Memory B cell (primary cell): ENCODE measurements around the gene RERE.
A peak's percentile ranks its signal among the peaks of the same experiment; 100 is the strongest.

Experiments used
- ATAC-seq: fragments of 150-1000 bp; cut with Tn5 transposase; 2 replicates; pipeline ENCODE4 v1.10.0; 2021; ENCODE audit warnings: low read depth, mild to moderate bottlenecking, moderate library complexity
- DNase-seq, 2 donors: peaks; one replicate each; pipeline ENCODE4 v3.0.0; 2022; ENCODE audit warnings: low spot score in 2 of 2
- H3K27ac Mint-ChIP-seq: one replicate; pipeline ENCODE4 v1.8.0; 2022; ENCODE audit warnings: mild to moderate bottlenecking, moderate library complexity, mixed read lengths
- H3K27me3 Mint-ChIP-seq: one replicate; pipeline ENCODE4 v1.8.0; 2022; ENCODE audit warnings: mixed read lengths
- H3K36me3 Mint-ChIP-seq: one replicate; pipeline ENCODE4 v1.8.0; 2022; ENCODE audit warnings: mild to moderate bottlenecking, mixed read lengths
- H3K4me1 Mint-ChIP-seq: one replicate; pipeline ENCODE4 v1.8.0; 2022; ENCODE audit warnings: mixed read lengths
- H3K4me3 Mint-ChIP-seq: one replicate; pipeline ENCODE4 v1.8.0; 2022; ENCODE audit warnings: mild to moderate bottlenecking, moderate library complexity, mixed read lengths
- H3K9me3 Mint-ChIP-seq: one replicate; pipeline ENCODE4 v1.8.0; 2022; ENCODE audit warnings: mixed read lengths

RERE gene

GRCh38 chr1:8718850-8719361 lies 98.5 kb downstream of the RERE start:
- H3K9me3 Mint-ChIP-seq = peaks cover 2% of the 10 kb centered on the region
- H3K4me3 Mint-ChIP-seq = no peak overlapping the region
- no peak for DNase-seq
- H3K36me3 Mint-ChIP-seq = peaks cover 5% of the 10 kb centered on the region
- peaks cover 27% of the 10 kb centered on the region for H3K4me1 Mint-ChIP-seq
- H3K27ac Mint-ChIP-seq = peak overlapping the region; percentile 31
- H3K27me3 Mint-ChIP-seq = no peaks in the 10 kb centered on the region
- no peak for ATAC-seq

GRCh38 chr1:8717148-8717547 lies 100.3 kb downstream of the RERE start:
- Mint-ChIP-seq H3K4me3 (no peak overlapping the region), H3K4me1 (peaks cover 23% of the 10 kb centered on the region)
- ATAC-seq = no peak

GRCh38 chr1:8716238-8716637 lies 101.2 kb downstream of the RERE start:
- Mint-ChIP-seq H3K27me3 (no peaks in the 10 kb centered on the region), H3K4me1 (peaks cover 21% of the 10 kb centered on the region), H3K36me3 (peaks cover 5% of the 10 kb centered on the region), H3K27ac (no peak overlapping the region), H3K4me3 (no peak overlapping the region), H3K9me3 (peaks cover 2% of the 10 kb centered on the region)
- ATAC-seq (no peak), DNase-seq (no peak)

More at GRCh38 chr1:8717148-8717547, 100.3 kb downstream of the RERE start:
- H3K27ac Mint-ChIP-seq = no peak overlapping the region
- H3K36me3 Mint-ChIP-seq = peaks cover 5% of the 10 kb centered on the region
- no peaks in the 10 kb centered on the region for H3K27me3 Mint-ChIP-seq
- peaks cover 2% of the 10 kb centered on the region for H3K9me3 Mint-ChIP-seq
- no peak for DNase-seq

GRCh38 chr1:8714173-8714572 lies 103.3 kb downstream of the RERE start:
- peak overlapping the region; percentile 49 for H3K4me3 Mint-ChIP-seq
- no peak for DNase-seq
- ATAC-seq = no peak
- H3K36me3 Mint-ChIP-seq = peaks cover 5% of the 10 kb centered on the region
- peaks cover 24% of the 10 kb centered on the region for H3K4me1 Mint-ChIP-seq
- peaks cover 2% of the 10 kb centered on the region for H3K9me3 Mint-ChIP-seq
- peak overlapping the region; percentile 76 for H3K27ac Mint-ChIP-seq
- no peaks in the 10 kb centered on the region for H3K27me3 Mint-ChIP-seq

- Mint-ChIP-seq H3K27me3 (no peaks in the 10 kb centered on the region), H3K27ac (peak overlapping the region; percentile 91), H3K4me3 (peak overlapping the region; percentile 62), H3K36me3 (peaks cover 7% of the 10 kb centered on the region), H3K4me1 (peaks cover 25% of the 10 kb centered on the region), H3K9me3 (peaks cover 4% of the 10 kb centered on the region)
- no peak for DNase-seq
- peak; percentile 94 for ATAC-seq
Observed at GRCh38 chr1:8712413-8713231, 104.8 kb downstream of the RERE start.

- H3K27me3 Mint-ChIP-seq = no peaks in the 10 kb centered on the region
- DNase-seq (no peak), ATAC-seq (no peak)
- peaks cover 7% of the 10 kb centered on the region for H3K36me3 Mint-ChIP-seq
- peaks cover 4% of the 10 kb centered on the region for H3K9me3 Mint-ChIP-seq
- peak overlapping the region; percentile 62 for H3K4me3 Mint-ChIP-seq
- peak overlapping the region; percentile 91 for H3K27ac Mint-ChIP-seq
- peaks cover 29% of the 10 kb centered on the region for H3K4me1 Mint-ChIP-seq
Observed at GRCh38 chr1:8711873-8712412, 105.5 kb downstream of the RERE start.

- no peak overlapping the region for H3K4me3 Mint-ChIP-seq
- H3K36me3 Mint-ChIP-seq = peaks cover 7% of the 10 kb centered on the region
- H3K27me3 Mint-ChIP-seq = no peaks in the 10 kb centered on the region
- H3K9me3 Mint-ChIP-seq = peaks cover 4% of the 10 kb centered on the region
- peak overlapping the region; percentile 67 for H3K27ac Mint-ChIP-seq
- DNase-seq = no peak
- no peak for ATAC-seq
- peaks cover 31% of the 10 kb centered on the region for H3K4me1 Mint-ChIP-seq
Observed at GRCh38 chr1:8711151-8711550, 106.3 kb downstream of the RERE start.

GRCh38 chr1:8708259-8708658 lies 109.2 kb downstream of the RERE start:
- Mint-ChIP-seq H3K4me1 (peaks cover 33% of the 10 kb centered on the region), H3K4me3 (no peak overlapping the region), H3K27ac (peak overlapping the region; percentile 60), H3K9me3 (peaks cover 2% of the 10 kb centered on the region), H3K36me3 (peaks cover 2% of the 10 kb centered on the region), H3K27me3 (no peaks in the 10 kb centered on the region)
- DNase-seq (no peak), ATAC-seq (no peak)

GRCh38 chr1:8706995-8707396 lies 110.4 kb downstream of the RERE start:
- H3K27ac Mint-ChIP-seq = peak overlapping the region; percentile 60
- peaks cover 30% of the 10 kb centered on the region for H3K4me1 Mint-ChIP-seq
- ATAC-seq = no peak

GRCh38 chr1:8706291-8706690 lies 111.1 kb downstream of the RERE start:
- H3K27ac Mint-ChIP-seq = peak overlapping the region; percentile 60
- H3K36me3 Mint-ChIP-seq = peaks cover 2% of the 10 kb centered on the region

More at GRCh38 chr1:8706995-8707396, 110.4 kb downstream of the RERE start:
- H3K4me3 Mint-ChIP-seq = no peak overlapping the region
- H3K27me3 Mint-ChIP-seq = no peaks in the 10 kb centered on the region
- peaks cover 2% of the 10 kb centered on the region for H3K9me3 Mint-ChIP-seq
- peaks cover 2% of the 10 kb centered on the region for H3K36me3 Mint-ChIP-seq
- no peak for DNase-seq

GRCh38 chr1:8704866-8705506 lies 112.5 kb downstream of the RERE start:
- no peak for ATAC-seq
- Mint-ChIP-seq H3K27me3 (no peaks in the 10 kb centered on the region), H3K4me3 (no peak overlapping the region), H3K27ac (peak overlapping the region; percentile 77), H3K36me3 (peaks cover 2% of the 10 kb centered on the region), H3K9me3 (peaks cover 2% of the 10 kb centered on the region), H3K4me1 (peaks cover 33% of the 10 kb centered on the region)
- DNase-seq = no peak

More at GRCh38 chr1:8706291-8706690, 111.1 kb downstream of the RERE start:
- Mint-ChIP-seq H3K4me1 (peaks cover 31% of the 10 kb centered on the region), H3K4me3 (no peak overlapping the region), H3K27me3 (no peaks in the 10 kb centered on the region), H3K9me3 (peaks cover 2% of the 10 kb centered on the region)
- ATAC-seq = no peak
- no peak for DNase-seq

- DNase-seq (peak; percentile 70 to 79), ATAC-seq (peak; percentile 77)
- Mint-ChIP-seq H3K9me3 (no peaks in the 10 kb centered on the region), H3K4me1 (peaks cover 33% of the 10 kb centered on the region), H3K27ac (peak overlapping the region; percentile 84), H3K4me3 (peak overlapping the region; percentile 91), H3K36me3 (no peaks in the 10 kb centered on the region), H3K27me3 (no peaks in the 10 kb centered on the region)
Observed at GRCh38 chr1:8702850-8703810, 114.3 kb downstream of the RERE start.

- no peaks in the 10 kb centered on the region for H3K9me3 Mint-ChIP-seq
- DNase-seq (no peak), ATAC-seq (no peak)
- no peaks in the 10 kb centered on the region for H3K27me3 Mint-ChIP-seq
- H3K4me1 Mint-ChIP-seq = peaks cover 32% of the 10 kb centered on the region
- peak overlapping the region; percentile 84 for H3K27ac Mint-ChIP-seq
- no peaks in the 10 kb centered on the region for H3K36me3 Mint-ChIP-seq
- peak overlapping the region; percentile 91 for H3K4me3 Mint-ChIP-seq
Observed at GRCh38 chr1:8702472-8702849, 115.0 kb downstream of the RERE start.
